Cardiac muscle cell (in vitro differentiated cells and primary cell): Measurements from ENCODE around the gene RTP2. TPM values are rescaled to one million over a fixed set of nuclear protein-coding genes. Genes with fewer than 3 reads are reported as not detected.

ENCODE experiments used
- DNase-seq, 2 donors: peaks; one replicate each; pipeline versions ENCODE4 v3.0.0 to v3.0.0-alpha.2; 2010 to 2017; ENCODE audit warnings: low read depth in 1 of 2, low spot score in 1 of 2
- H3K27ac ChIP-seq: fragments of 200-600 bp; sonication (generic); 2 replicates; pipeline ENCODE4 v1.5.1; 2016
- H3K27me3 ChIP-seq: fragments of 200-600 bp; sonication (generic); 2 replicates; pipeline ENCODE4 v1.6.0; 2016; ENCODE audit warnings: control low read depth
- H3K36me3 ChIP-seq: fragments of 200-600 bp; sonication (generic); 2 replicates; pipeline ENCODE4 v1.5.1; 2016; ENCODE audit warnings: control low read depth
- H3K4me1 ChIP-seq: fragments of 200-600 bp; sonication (generic); 2 replicates; pipeline ENCODE4 v1.8.1; 2017; ENCODE audit warnings: low read depth, mild to moderate bottlenecking, mixed run types
- H3K4me3 ChIP-seq: fragments of 200-600 bp; sonication (generic); 2 replicates; pipeline ENCODE4 v1.5.1; 2016; ENCODE audit warnings: mild to moderate bottlenecking
- H3K9me3 ChIP-seq: fragments of 200-600 bp; sonication (generic); 2 replicates; pipeline ENCODE4 v1.5.1; 2017; ENCODE audit warnings: low read depth, mild to moderate bottlenecking, control low read depth
- polyA plus RNA-seq: library from polyadenylated mRNA; unstranded; fragments of >200 nt; fragmentation: Nextera tagmentation; extraction: Ambion mirVana; gene quantifications from 2 replicates; pipeline ENCODE4 v1.2.1, GENCODE V29; 2016
- total RNA-seq: library from RNA; depleted of rRNA; stranded (reverse); fragments of >200 nt; gene quantifications from 2 replicates; pipeline ENCODE4 v1.2.3, GENCODE V29; 2016
- TF ChIP-seq, protein P1 (sequence below): IDR thresholded peaks from 2 replicates; pipeline ENCODE4 v1.5.1; 2012; ENCODE audit warnings: low read depth, mild to moderate bottlenecking, low read length

The RTP2 gene
- total and polyA plus RNA-seq, 2 experiments from 2014 or later: not detected

DNA sequence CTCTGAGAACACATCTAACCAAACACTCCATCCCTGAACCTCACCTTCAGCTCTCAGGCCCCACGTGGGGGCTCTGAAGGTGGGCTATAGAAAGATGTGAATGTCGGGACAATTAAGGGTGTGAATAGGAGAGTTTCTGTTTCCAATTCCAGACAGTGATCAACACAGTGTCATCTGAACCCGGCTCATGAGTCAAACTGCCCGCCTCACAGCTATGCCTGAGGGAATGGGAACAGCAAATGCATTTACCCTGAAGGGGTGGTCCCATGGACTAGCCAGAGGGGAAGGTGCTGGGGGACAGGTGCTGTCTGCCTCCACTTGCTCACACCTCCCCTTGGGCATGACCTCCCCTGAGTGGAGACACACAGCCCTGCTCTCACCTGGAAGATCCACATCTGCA lies 6.3 kb downstream of the RTP2 start:
- no peak overlapping the region for H3K4me3 ChIP-seq
- H3K27ac ChIP-seq: no peak overlapping the region
- TF ChIP-seq, protein P1, sequence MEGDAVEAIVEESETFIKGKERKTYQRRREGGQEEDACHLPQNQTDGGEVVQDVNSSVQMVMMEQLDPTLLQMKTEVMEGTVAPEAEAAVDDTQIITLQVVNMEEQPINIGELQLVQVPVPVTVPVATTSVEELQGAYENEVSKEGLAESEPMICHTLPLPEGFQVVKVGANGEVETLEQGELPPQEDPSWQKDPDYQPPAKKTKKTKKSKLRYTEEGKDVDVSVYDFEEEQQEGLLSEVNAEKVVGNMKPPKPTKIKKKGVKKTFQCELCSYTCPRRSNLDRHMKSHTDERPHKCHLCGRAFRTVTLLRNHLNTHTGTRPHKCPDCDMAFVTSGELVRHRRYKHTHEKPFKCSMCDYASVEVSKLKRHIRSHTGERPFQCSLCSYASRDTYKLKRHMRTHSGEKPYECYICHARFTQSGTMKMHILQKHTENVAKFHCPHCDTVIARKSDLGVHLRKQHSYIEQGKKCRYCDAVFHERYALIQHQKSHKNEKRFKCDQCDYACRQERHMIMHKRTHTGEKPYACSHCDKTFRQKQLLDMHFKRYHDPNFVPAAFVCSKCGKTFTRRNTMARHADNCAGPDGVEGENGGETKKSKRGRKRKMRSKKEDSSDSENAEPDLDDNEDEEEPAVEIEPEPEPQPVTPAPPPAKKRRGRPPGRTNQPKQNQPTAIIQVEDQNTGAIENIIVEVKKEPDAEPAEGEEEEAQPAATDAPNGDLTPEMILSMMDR: no peak
- peaks cover 4% of the 10 kb centered on the region for H3K27me3 ChIP-seq
- no peak for DNase-seq
- no peaks in the 10 kb centered on the region for H3K36me3 ChIP-seq
- H3K4me1 ChIP-seq: no peaks in the 10 kb centered on the region
- H3K9me3 ChIP-seq: no peaks in the 10 kb centered on the region

DNA sequence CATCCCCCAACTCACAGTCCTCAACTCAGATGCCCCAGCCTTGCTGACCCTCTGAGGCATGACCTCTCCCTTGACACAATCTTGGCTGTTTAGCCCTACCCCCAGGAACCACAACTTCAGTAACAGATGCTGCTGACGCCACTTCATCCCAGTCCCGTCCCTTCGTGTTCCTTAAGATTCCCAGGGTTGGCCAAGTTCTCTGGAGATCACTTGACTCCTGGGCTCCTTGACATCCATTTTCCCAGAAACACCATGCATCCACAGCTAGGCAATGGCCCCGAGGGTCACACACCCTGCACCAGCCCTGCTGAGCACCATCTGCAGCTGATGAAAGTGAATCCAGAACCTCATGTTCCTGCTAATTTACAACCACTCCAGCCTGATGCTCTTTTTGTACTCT lies 6.9 kb downstream of the RTP2 start:
- DNase-seq: peak in 1 of 2 donors; percentile 32
- TF ChIP-seq, protein P1: no peak
- no peaks in the 10 kb centered on the region for H3K4me1 ChIP-seq
- H3K4me3 ChIP-seq: no peak overlapping the region
- H3K9me3 ChIP-seq: no peaks in the 10 kb centered on the region
- H3K36me3 ChIP-seq: no peaks in the 10 kb centered on the region
- no peak overlapping the region for H3K27ac ChIP-seq
- H3K27me3 ChIP-seq: peaks cover 4% of the 10 kb centered on the region

DNA sequence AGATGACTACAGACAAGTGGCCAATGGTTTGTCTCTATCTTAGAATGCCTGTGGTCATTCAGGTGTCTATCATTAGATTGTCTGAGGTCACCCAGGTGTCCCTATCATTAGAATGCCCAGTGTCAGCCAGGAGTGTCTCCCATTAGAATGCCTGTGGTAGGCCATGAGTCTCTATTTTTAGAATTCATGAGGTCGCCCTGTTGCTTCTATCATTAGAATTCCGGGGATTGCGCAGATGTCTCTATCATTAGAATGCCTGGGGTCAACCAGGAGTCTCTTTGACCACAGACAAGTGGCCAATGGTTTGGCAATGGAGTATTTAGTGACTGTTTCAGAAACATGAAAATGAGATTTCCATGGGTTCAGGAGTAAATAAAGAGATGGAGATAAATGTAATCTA lies 7.6 kb downstream of the RTP2 start:
- H3K4me3 ChIP-seq: no peak overlapping the region

DNA sequence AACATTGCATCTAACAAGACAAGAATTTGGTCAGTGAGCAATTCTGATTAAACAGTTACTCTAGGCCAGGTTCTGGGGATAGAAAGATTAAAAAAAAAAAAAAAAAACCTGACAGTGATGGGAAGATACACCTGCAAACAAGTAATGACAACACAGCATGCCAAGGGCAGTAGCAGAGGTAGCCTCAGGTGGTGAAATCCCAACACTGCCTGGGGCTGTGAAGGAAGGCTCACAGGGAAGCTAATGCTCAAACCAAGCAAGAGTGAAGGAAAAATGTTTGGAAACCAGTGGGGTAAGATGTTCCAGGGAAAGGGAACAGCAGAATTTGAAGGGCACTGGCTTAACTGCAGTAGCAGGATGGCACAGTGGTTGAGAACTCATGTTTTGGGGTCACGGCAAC lies 8.9 kb downstream of the RTP2 start:
- H3K36me3 ChIP-seq: no peaks in the 10 kb centered on the region
- no peaks in the 10 kb centered on the region for H3K9me3 ChIP-seq
- H3K4me1 ChIP-seq: no peaks in the 10 kb centered on the region
- peaks cover 4% of the 10 kb centered on the region for H3K27me3 ChIP-seq
- no peak overlapping the region for H3K27ac ChIP-seq
- no peak for DNase-seq
- H3K4me3 ChIP-seq: no peak overlapping the region
- TF ChIP-seq, protein P1: no peak

More for the DNA sequence above, 7.6 kb downstream of the RTP2 start:
- Histone ChIP-seq H3K4me1 (no peaks in the 10 kb centered on the region), H3K36me3 (no peaks in the 10 kb centered on the region), H3K27ac (no peak overlapping the region), H3K27me3 (peaks cover 4% of the 10 kb centered on the region), H3K9me3 (no peaks in the 10 kb centered on the region)
- peak in 1 of 2 donors; percentile 79 for DNase-seq
- TF ChIP-seq, protein P1: no peak

DNA sequence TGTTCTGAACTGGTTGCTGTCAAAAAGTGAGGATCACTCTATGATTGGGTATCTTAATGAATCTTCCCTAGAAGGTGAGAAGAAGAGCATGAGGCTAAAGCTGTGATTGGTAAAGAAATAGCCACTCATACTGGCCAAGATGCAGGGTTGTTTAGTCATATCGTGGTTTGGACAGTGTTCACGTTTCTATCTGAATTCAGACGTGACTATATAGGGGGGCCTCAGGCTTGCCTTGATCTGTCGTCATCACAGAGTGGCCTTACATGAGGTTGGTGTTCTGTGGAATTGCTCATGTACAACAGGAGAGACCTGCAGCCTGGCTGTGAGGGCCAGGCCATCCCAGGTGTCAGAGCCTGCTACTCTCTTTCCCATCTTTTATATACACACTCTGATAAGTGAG lies 12.4 kb downstream of the RTP2 start:
- Histone ChIP-seq H3K27ac (no peak overlapping the region), H3K36me3 (no peaks in the 10 kb centered on the region), H3K9me3 (no peaks in the 10 kb centered on the region), H3K27me3 (peaks cover 4% of the 10 kb centered on the region), H3K4me3 (no peak overlapping the region), H3K4me1 (no peaks in the 10 kb centered on the region)
- TF ChIP-seq, protein P1: no peak
- peak in 1 of 2 donors; percentile 68 for DNase-seq
